Glutamatergic neuron (in vitro differentiated cells): Measurements from ENCODE around the gene NUP93. TPM values are rescaled to one million over a fixed set of nuclear protein-coding genes. Genes with fewer than 3 reads are reported as not detected.
"Not testable (repeated sequence)": the region's sequence is repeated elsewhere in the genome, so short reads cannot be mapped to it uniquely, and the experiment has no call there.

Experiments used
- DNase-seq: peaks from one replicate; pipeline ENCODE4 v3.0.0; 2022
- H3K27ac Mint-ChIP-seq: one replicate; pipeline ENCODE4 v1.8.0; 2020; ENCODE audit warnings: mild to moderate bottlenecking, mixed read lengths, inconsistent platforms; ENCODE audit not compliant: unreplicated experiment
- H3K27me3 Mint-ChIP-seq: one replicate; pipeline ENCODE4 v1.8.0; 2020; ENCODE audit warnings: mild to moderate bottlenecking, moderate library complexity, mixed read lengths, inconsistent platforms; ENCODE audit not compliant: unreplicated experiment
- H3K36me3 Mint-ChIP-seq: one replicate; pipeline ENCODE4 v1.8.0; 2020; ENCODE audit warnings: mild to moderate bottlenecking, mixed read lengths, inconsistent platforms; ENCODE audit not compliant: unreplicated experiment
- H3K4me1 Mint-ChIP-seq: one replicate; pipeline ENCODE4 v1.8.0; 2020; ENCODE audit warnings: mild to moderate bottlenecking, low read depth, mixed read lengths, inconsistent platforms; ENCODE audit not compliant: unreplicated experiment
- H3K4me3 Mint-ChIP-seq: one replicate; pipeline ENCODE4 v1.8.0; 2020; ENCODE audit warnings: mild to moderate bottlenecking, mixed read lengths, inconsistent platforms; ENCODE audit not compliant: unreplicated experiment
- H3K9me3 Mint-ChIP-seq: one replicate; pipeline ENCODE4 v1.8.0; 2020; ENCODE audit warnings: mild to moderate bottlenecking, moderate library complexity, mixed read lengths, inconsistent platforms; ENCODE audit not compliant: unreplicated experiment
- total RNA-seq: library from RNA; stranded (reverse); fragmentation: NEBNext Ultra II Directional; extraction: Animal tissue kit (Norgen Biotek cat#: 25700); gene quantifications from one replicate; pipeline ENCODE4 v1.2.1, GENCODE V29; 2021; ENCODE audit not compliant: unreplicated experiment
- TF ChIP-seq, protein P1 (sequence below): fragments of 200-600 bp; sonication (generic); IDR thresholded peaks from one replicate; pipeline ENCODE4 v1.5.0; 2021; ENCODE audit not compliant: partially characterized antibody, unreplicated experiment

Gene NUP93
- total RNA-seq, 1 donor from 2014 or later: 84.1 TPM

- no peak for DNase-seq
- H3K9me3 Mint-ChIP-seq: no peaks in the 10 kb centered on the region
These were observed 137.3 kb downstream of the NUP93 start for GRCh38 chr16:56866955-56867830.

DNA sequence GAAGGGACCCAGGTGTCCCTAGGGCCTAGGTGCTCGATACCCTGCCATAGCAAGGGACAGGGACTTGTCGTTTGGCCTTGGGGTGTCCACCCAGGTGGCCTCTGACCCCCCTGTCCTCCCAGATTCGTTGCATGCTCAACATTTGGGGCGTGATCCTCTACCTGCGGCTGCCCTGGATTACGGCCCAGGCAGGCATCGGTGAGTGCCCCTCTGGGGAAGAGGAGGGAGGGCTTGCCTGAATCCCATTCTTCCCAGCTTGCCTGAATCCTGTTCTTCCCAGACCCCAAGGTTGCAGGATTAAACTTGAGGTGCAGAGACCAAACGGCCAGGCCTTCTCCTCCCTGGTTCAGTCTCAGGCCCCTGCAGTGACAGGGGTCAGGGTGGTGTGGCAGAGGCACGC, 138.2 kb downstream of the NUP93 start:
- H3K27me3 Mint-ChIP-seq: peaks cover 2% of the 10 kb centered on the region
- H3K9me3 Mint-ChIP-seq: no peaks in the 10 kb centered on the region
- H3K27ac Mint-ChIP-seq: no peak overlapping the region
- H3K4me1 Mint-ChIP-seq: peaks cover 2% of the 10 kb centered on the region
- H3K4me3 Mint-ChIP-seq: no peak overlapping the region
- no peaks in the 10 kb centered on the region for H3K36me3 Mint-ChIP-seq
- TF ChIP-seq, protein P1, sequence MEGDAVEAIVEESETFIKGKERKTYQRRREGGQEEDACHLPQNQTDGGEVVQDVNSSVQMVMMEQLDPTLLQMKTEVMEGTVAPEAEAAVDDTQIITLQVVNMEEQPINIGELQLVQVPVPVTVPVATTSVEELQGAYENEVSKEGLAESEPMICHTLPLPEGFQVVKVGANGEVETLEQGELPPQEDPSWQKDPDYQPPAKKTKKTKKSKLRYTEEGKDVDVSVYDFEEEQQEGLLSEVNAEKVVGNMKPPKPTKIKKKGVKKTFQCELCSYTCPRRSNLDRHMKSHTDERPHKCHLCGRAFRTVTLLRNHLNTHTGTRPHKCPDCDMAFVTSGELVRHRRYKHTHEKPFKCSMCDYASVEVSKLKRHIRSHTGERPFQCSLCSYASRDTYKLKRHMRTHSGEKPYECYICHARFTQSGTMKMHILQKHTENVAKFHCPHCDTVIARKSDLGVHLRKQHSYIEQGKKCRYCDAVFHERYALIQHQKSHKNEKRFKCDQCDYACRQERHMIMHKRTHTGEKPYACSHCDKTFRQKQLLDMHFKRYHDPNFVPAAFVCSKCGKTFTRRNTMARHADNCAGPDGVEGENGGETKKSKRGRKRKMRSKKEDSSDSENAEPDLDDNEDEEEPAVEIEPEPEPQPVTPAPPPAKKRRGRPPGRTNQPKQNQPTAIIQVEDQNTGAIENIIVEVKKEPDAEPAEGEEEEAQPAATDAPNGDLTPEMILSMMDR: no peak
- DNase-seq: no peak

More at GRCh38 chr16:56866955-56867830, 137.3 kb downstream of the NUP93 start:
- Mint-ChIP-seq H3K4me3 (no peak overlapping the region), H3K27ac (no peak overlapping the region), H3K27me3 (peaks cover 2% of the 10 kb centered on the region), H3K36me3 (no peaks in the 10 kb centered on the region), H3K4me1 (peaks cover 2% of the 10 kb centered on the region)
- TF ChIP-seq, protein P1: peak; percentile 91

DNA sequence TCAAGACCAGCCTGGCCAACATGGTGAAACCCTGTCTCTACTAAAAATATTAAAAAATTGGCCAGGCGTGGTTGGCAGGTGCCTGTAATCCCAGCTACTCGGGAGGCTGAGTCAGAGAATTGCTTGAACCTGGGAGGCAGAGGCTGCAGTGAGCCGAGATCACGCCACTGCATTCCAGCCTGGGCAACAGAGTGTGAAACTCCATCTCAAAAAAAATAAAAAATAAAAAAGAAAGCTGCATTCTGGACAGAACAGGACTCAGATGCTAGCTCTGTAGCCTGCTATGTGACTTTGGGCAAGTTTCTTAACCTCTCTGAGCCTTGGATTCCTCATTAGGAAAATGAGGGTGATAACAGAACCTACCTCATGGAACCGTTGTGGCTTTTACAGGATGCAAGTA, 138.8 kb downstream of the NUP93 start:
- not testable (repeated sequence) for H3K36me3 Mint-ChIP-seq, DNase-seq, H3K4me3 Mint-ChIP-seq, H3K27me3 Mint-ChIP-seq, H3K9me3 Mint-ChIP-seq, H3K4me1 Mint-ChIP-seq, H3K27ac Mint-ChIP-seq

GRCh38 chr16:56869513-56870275, 139.8 kb downstream of the NUP93 start:
- Mint-ChIP-seq H3K4me3 (no peak overlapping the region), H3K4me1 (peaks cover under 1% of the 10 kb centered on the region), H3K27me3 (peaks cover 2% of the 10 kb centered on the region), H3K27ac (no peak overlapping the region), H3K36me3 (no peaks in the 10 kb centered on the region), H3K9me3 (no peaks in the 10 kb centered on the region)
- no peak for DNase-seq
- TF ChIP-seq, protein P1: no peak

GRCh38 chr16:56870276-56870888, 140.5 kb downstream of the NUP93 start:
- Mint-ChIP-seq H3K36me3 (no peaks in the 10 kb centered on the region), H3K27me3 (peaks cover 2% of the 10 kb centered on the region), H3K4me1 (no peaks in the 10 kb centered on the region), H3K9me3 (no peaks in the 10 kb centered on the region), H3K4me3 (no peak overlapping the region), H3K27ac (no peak overlapping the region)
- DNase-seq: no peak
- TF ChIP-seq, protein P1: no peak
